CD4-positive, alpha-beta T cell treated with Interleukin-15 for 1 hour (primary cell): ENCODE results near the gene TMED10.
"Not testable (repeated sequence)": the region's sequence is repeated elsewhere in the genome, so short reads cannot be mapped to it uniquely, and the experiment has no call there.

Experiments used
- DNase-seq: peaks from one replicate; pipeline ENCODE4 v3.0.0-alpha.2; 2020

TMED10 gene

DNA sequence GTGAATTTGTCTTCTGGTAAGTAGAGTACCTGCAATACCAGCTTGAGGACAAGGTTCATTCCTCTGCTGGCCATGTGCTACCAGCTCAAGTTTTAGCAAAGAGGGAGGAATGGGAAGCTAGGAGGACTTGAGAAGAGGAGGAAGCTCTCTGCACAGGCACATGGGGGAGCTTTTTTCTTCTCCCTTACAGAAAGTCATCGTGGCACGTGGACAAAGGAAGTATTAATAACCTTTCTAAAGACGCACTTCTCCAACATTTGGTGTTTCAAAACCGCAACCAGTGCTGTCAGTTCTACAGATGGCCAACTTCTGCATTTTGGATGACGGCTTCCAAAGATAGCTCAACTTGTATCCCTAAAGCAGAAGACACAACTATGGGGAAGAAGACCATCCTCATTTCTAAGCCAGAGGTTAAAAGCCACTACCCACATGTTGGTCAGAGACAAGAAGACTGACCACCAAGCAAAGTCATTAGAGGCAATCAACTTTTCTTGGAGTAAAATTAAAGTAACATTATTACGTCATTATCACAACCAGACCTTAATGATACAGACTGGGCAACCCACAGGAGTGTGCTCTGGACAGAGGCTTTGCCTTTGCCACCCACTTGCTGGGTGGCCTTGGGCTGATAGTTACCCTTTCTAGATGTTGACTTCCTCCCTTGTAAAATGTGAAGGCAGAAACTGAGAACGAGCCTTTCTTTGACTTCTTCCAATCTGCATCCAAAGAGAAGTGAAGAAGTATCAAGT is 12.3 kb upstream of the TMED10 start:
- DNase-seq = peak; percentile 75

DNA sequence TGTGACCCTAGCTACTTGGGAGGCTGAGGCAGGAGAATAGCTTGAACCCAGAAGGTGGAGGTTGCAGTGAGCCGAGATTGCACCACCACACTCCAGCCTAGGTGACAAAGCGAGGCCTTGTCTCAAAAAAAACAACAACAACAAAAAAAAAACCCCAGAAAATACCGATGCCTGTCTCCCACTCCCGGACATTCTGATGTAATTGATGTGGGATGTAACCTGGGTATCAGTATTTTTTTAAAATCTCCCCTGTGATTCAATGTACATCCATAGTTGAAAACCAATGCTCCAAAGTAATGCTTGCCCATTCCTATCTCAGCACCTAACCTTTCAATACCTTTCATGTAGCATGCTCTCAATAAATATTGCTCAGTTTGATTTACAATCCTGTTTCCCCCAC is 11.7 kb upstream of the TMED10 start:
- DNase-seq = no peak

- no peak for DNase-seq
Measured at GRCh38 chr14:75186953-75187352, 10.5 kb upstream of the TMED10 start.

- no peak for DNase-seq
Measured at GRCh38 chr14:75185251-75186040, 9.0 kb upstream of the TMED10 start.

- DNase-seq = no peak
Measured at GRCh38 chr14:75184492-75184891, 8.1 kb upstream of the TMED10 start.

DNA sequence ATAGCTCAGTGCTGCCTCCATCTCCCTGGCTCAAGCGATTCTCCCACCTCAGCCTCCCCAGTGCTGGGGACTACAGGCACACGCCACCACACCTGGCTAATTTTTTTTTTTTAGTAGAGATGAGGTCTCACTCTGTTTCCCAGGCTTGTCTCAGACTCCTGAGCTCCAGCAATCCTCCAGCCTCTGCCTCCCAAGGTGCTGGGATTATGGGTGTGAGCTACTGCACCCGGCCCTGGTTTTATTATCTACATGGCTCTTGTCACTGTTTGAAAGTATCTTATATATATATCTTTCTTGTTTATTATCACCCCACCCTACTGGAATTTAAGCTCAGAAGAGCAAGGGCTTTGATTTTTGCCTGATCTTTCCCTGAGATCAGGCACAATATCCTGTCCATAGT is 7.6 kb upstream of the TMED10 start:
- DNase-seq = no peak

- DNase-seq = no peak
Measured at GRCh38 chr14:75183225-75183624, 6.8 kb upstream of the TMED10 start.

GRCh38 chr14:75182821-75183220 is 6.4 kb upstream of the TMED10 start:
- DNase-seq = no peak

DNA sequence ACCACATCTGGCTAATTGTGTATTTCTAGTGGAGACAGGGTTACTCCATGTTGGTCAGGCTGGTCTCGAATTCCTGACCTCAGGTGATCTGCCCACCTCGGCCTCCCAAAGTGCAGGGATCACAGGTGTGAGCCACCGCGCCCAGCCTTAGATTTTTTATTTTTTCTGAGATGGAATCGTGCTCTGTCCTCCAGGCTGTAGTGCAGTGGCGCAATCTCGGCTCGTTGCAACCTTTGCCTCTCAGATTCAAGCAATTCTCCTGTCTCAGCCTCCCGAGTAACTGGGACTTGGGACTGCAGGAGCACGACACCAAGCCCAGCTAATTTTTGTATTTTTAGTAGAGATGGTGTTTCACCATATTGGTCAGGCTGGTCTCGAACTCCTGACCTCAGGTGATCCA is 5.8 kb upstream of the TMED10 start:
- DNase-seq = not testable (repeated sequence)

GRCh38 chr14:75181293-75182062 is 5.1 kb upstream of the TMED10 start:
- DNase-seq = no peak

GRCh38 chr14:75175677-75176141 is 703 bp downstream of the TMED10 start:
- no peak for DNase-seq

GRCh38 chr14:75174066-75174465 is 2.3 kb downstream of the TMED10 start:
- DNase-seq = no peak

GRCh38 chr14:75170772-75171171 is 5.6 kb downstream of the TMED10 start:
- DNase-seq = no peak

GRCh38 chr14:75168586-75169335 is 7.7 kb downstream of the TMED10 start:
- DNase-seq = no peak

GRCh38 chr14:75167325-75167724 is 9.1 kb downstream of the TMED10 start:
- DNase-seq = no peak

DNA sequence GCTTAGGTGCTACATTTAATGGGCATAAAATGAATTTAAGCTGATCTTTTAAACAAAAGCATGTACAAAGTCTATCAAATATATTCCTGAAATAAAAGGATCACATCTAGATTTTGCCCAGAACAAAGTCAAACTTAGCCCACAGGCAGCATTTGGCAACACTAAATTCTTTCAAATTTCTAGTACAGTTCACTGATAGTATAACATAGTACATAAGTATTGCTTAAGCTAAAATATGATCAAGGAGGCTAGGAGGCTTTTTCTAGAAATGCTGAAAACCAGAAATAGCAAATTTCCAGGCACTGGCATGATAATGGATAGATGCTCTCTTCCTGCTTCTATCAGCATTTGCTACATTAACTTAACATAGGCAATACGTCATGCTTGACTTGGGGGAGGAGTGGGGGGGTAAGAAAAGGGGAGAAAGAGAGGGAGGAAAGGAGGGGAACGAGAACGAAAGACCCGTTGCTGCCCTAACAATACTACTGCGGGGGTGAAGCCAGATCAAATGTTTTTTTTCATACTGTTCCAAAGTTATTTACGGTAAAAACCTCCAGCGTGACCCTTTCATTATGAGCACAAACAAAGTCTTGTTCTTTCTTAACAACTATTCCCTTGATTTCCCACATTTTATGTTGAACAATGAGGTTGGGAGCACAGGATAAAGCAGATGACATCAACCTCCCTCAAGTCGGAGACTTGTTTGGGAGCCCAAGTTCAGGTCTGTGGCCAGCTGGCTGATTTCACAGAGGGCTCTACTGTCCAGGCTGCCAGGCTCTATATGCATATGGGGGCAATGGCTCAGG is 10.6 kb downstream of the TMED10 start:
- no peak for DNase-seq

DNA sequence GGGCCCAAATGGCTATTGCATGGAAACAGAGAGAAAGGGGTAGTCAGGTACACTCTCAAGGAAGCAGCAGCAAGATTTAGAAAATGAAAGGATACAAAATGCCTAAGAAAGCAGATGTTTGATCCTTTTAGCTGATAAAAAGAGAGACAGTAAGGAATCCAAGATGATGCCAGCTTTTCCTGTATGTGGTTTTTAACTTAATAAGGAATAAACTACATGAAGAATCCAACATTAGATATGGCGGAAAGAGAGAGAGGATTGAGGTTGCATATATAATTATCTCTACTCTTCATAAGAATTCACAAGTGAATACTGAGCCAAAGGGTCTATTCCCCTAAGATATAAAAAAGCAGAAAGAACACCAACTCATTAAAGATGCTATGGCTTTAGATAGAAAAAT is 11.6 kb downstream of the TMED10 start:
- no peak for DNase-seq

- no peak for DNase-seq
Measured at GRCh38 chr14:75163677-75164076, 12.7 kb downstream of the TMED10 start.

GRCh38 chr14:75162631-75163030 is 13.8 kb downstream of the TMED10 start:
- no peak for DNase-seq

DNA sequence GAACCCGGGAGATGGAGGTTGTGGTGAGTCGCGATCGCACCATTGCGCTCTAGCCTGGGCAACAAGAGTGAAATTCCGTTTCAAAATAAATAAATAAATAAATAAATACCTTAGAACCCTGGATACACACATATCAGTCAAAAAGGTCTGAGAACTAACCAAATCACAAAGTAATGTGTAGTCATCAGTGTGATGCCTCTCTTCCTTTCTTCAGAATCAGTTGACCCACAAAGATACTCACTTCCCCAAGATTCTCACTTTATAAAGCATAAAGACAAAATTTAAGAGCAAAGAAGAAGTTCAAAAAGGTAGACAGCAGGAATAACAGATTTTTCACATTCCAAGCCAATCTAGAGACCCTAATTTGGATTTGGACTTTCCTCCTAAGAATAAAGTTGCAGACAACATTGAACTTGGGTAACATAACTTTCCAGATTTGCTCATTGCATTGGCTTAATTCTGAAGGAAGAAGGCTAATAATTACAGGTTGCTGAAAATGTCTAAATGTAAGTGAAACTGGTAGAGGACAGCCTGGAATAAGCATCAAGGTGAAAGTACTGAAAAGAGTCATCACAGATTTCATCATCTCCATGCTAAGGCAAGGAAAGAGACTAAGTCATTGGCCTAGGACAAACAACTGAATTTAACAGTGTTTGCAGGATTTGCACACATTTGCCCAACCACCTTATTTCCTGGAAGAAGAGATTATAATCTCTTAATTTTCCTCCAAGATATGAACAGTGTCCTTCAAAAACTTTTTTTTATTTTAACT is 17.4 kb downstream of the TMED10 start:
- DNase-seq = no peak

GRCh38 chr14:75156901-75157300 is 19.5 kb downstream of the TMED10 start:
- DNase-seq = no peak
